DMS 273 treated with DMSO at 0.1 percent for 48 hours (cell line): ENCODE measurements around the gene CHD1L.
"Not testable (repeated sequence)": the region's sequence is repeated elsewhere in the genome, so short reads cannot be mapped to it uniquely, and the experiment has no call there.

ENCODE experiments used
- DNase-seq: peaks from one replicate; lab custom pipeline; 2025; lab: John Stamatoyannopoulos, UW

CHD1L gene

GRCh38 chr1:147267711-147268110 lies 25.2 kb downstream of the CHD1L start:
- DNase-seq, result no peak

- DNase-seq, result no peak
Observed at GRCh38 chr1:147270721-147271120, 28.2 kb downstream of the CHD1L start.

- DNase-seq, result no peak
Observed at GRCh38 chr1:147272042-147272441, 29.6 kb downstream of the CHD1L start.

GRCh38 chr1:147273409-147274336 lies 31.2 kb downstream of the CHD1L start:
- no peak for DNase-seq

- no peak for DNase-seq
Observed at GRCh38 chr1:147281950-147282349, 39.5 kb downstream of the CHD1L start.

- DNase-seq, result no peak
Observed at GRCh38 chr1:147283011-147283410, 40.5 kb downstream of the CHD1L start.

GRCh38 chr1:147287133-147287865 lies 44.8 kb downstream of the CHD1L start:
- DNase-seq, result no peak

GRCh38 chr1:147292012-147292411 lies 49.5 kb downstream of the CHD1L start:
- DNase-seq, result no peak

- no peak for DNase-seq
Observed at GRCh38 chr1:147292631-147293251, 50.3 kb downstream of the CHD1L start.

GRCh38 chr1:147297438-147297837 lies 55.0 kb downstream of the CHD1L start:
- no peak for DNase-seq

GRCh38 chr1:147305803-147306202 lies 63.3 kb downstream of the CHD1L start:
- not testable (repeated sequence) for DNase-seq

GRCh38 chr1:147316968-147317367 lies 74.5 kb downstream of the CHD1L start:
- DNase-seq, result no peak

- not testable (repeated sequence) for DNase-seq
Observed at GRCh38 chr1:147326933-147327687, 84.6 kb downstream of the CHD1L start.

GRCh38 chr1:147334292-147334691 lies 91.8 kb downstream of the CHD1L start:
- DNase-seq, result no peak

GRCh38 chr1:147336291-147336690 lies 93.8 kb downstream of the CHD1L start:
- DNase-seq, result no peak

GRCh38 chr1:147337040-147337630 lies 94.7 kb downstream of the CHD1L start:
- DNase-seq, result no peak

GRCh38 chr1:147338571-147338970 lies 96.1 kb downstream of the CHD1L start:
- DNase-seq, result no peak

GRCh38 chr1:147341246-147341645 lies 98.8 kb downstream of the CHD1L start:
- DNase-seq, result no peak
